Measurements from ENCODE around the gene AKAP6.

The AKAP6 gene

DNA sequence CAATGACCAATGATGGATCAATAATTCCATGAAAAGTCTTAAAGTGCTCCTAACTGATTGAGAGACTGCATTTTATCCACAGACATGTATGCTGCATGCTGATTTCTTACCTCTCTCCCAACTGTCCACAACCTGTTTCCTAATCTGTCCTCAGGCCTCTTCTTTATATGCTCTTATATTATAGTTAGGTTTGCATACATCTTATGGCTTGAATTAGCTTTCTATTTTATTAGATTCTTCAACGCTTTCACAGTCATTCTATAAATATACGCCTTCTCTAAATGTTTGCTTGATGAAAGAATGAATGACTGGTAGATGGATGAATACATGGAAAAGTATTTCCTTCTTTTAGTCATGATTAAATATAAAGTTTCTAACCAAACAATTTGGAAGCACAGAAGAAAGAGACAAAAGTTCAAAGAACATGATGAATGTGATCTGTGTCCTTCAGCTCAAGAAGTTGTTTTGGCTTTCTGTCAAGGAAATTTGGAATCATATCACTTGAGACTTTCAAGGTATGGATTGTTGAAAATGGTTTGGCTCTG, 517.8 kb downstream of the AKAP6 start:
- DNase-seq: no peak

DNA sequence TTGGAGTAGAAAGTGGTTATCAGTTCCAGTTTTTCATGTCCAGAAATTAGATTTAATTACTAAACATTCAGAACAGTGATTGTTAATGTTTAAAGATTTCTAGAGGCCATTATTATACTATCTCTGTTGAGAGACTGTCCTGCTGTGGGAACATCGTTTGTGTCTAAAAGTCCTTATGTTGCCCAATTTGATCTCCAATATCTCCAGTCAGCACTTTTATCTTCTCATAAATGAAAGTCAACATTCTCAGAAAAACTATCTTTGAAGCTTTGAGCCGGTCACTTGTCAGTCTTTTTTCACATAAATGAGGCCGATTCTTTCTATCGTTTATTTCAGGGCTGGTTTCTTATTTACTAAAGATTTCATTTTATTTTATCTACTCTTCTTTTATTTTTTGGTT, 518.8 kb downstream of the AKAP6 start:
- DNase-seq: no peak

GRCh38 chr14:32865827-32866376, 536.8 kb downstream of the AKAP6 start:
- DNase-seq: no peak

DNA sequence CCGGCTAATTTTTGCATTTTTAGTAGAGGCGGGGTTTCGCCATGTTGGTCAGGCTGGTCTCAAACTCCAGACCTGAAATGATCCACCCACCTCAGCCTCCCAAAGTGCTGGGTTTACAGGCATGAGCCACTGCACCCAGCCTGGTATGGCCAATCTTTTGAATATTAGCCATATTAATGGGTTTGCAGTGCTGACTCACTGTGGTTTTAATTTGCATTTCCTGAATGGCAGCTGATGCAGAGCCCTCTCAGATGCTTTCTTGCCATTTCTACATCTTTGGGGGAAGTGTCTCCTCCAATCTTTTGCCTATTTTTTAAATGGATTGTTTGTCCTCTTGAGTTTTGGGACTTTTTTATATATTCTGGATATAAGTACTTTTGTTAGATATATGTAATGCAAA, 554.1 kb downstream of the AKAP6 start:
- no peak for DNase-seq
